ENCODE data around the gene TFPI. TPM values are rescaled to one million over a fixed set of nuclear protein-coding genes. Genes with fewer than 3 reads are reported as not detected.

TFPI gene
- total and polyA plus RNA-seq, 11 donors: 13.5 to 63.7 (median 24.6) TPM

GRCh38 chr2:187554704-187555082 lies 458 bp upstream of the TFPI start:
- H3K9me3 ChIP-seq: no peaks in the 10 kb centered on the region
- H3K36me3 ChIP-seq: no peaks in the 10 kb centered on the region
- peak overlapping the region in 11 of 12 donors; percentile 3 to 64 (median 55) for H3K4me3 ChIP-seq
- no peak for TF ChIP-seq CTCF (IDR thresholded peaks at IDR 0.05)
- TF ChIP-seq POLR2A (IDR thresholded peaks at IDR 0.05): no peak
- H3K4me1 ChIP-seq: peaks cover 0 to 21% (median 2%) of the 10 kb centered on the region in 12 donors
- intact Hi-C loops (cut with DNase I): no loop called here
- peak overlapping the region in 11 of 12 donors; percentile 54 to 83 (median 65) for H3K27ac ChIP-seq
- ATAC-seq (no peak), DNase-seq (no peak)
- no peaks in the 10 kb centered on the region for H3K27me3 ChIP-seq
- 33 to 48% (median 41%) methylated on average over 2 of the region's 2 CpGs for WGBS, 4 donors

GRCh38 chr2:187552828-187553681 lies 1.2 kb downstream of the TFPI start:
- H3K27me3 ChIP-seq: no peaks in the 10 kb centered on the region
- ATAC-seq (peak in 2 of 4 donors; percentile 59 to 73), DNase-seq (no peak)
- H3K9me3 ChIP-seq: no peaks in the 10 kb centered on the region
- WGBS, 4 donors: 54 to 59% (median 58%) methylated on average over 2 of the region's 2 CpGs
- no peak for TF ChIP-seq CTCF (IDR thresholded peaks at IDR 0.05)
- TF ChIP-seq POLR2A (IDR thresholded peaks at IDR 0.05): no peak
- H3K4me1 ChIP-seq: peaks cover 0 to 35% (median 11%) of the 10 kb centered on the region in 12 donors
- H3K4me3 ChIP-seq: peak overlapping the region; percentile 13 to 64 (median 54)
- no peaks in the 10 kb centered on the region for H3K36me3 ChIP-seq
- peak overlapping the region; percentile 52 to 83 (median 66) for H3K27ac ChIP-seq
- intact Hi-C loops (cut with DNase I): no loop called here

GRCh38 chr2:187552381-187552780 lies 1.9 kb downstream of the TFPI start:
- ATAC-seq: no peak
- DNase-seq: no peak
- H3K9me3 ChIP-seq: no peaks in the 10 kb centered on the region
- H3K4me3 ChIP-seq: peak overlapping the region in 11 of 12 donors; percentile 26 to 64 (median 55)
- H3K36me3 ChIP-seq: no peaks in the 10 kb centered on the region
- H3K4me1 ChIP-seq: peaks cover 0 to 40% (median 12%) of the 10 kb centered on the region in 12 donors
- H3K27me3 ChIP-seq: no peaks in the 10 kb centered on the region
- H3K27ac ChIP-seq: peak overlapping the region in 9 of 12 donors; percentile 11 to 81 (median 65)
- intact Hi-C loops (cut with DNase I): no loop called here
- TF ChIP-seq POLR2A (IDR thresholded peaks at IDR 0.05) (no peak), CTCF (IDR thresholded peaks at IDR 0.05) (no peak)

- WGBS, 4 donors: 68 to 85% (median 77%) methylated on average over 1 of the region's 1 CpG
- no peak for TF ChIP-seq POLR2A (IDR thresholded peaks at IDR 0.05)
- TF ChIP-seq CTCF (IDR thresholded peaks at IDR 0.05): no peak
- H3K4me3 ChIP-seq: peak overlapping the region in 9 of 12 donors; percentile 16 to 64 (median 55)
- peaks cover 0 to 54% (median 14%) of the 10 kb centered on the region in 12 donors for H3K4me1 ChIP-seq
- H3K27me3 ChIP-seq: no peaks in the 10 kb centered on the region
- DNase-seq: no peak
- H3K9me3 ChIP-seq: no peaks in the 10 kb centered on the region
- H3K36me3 ChIP-seq: no peaks in the 10 kb centered on the region
- no peak for ATAC-seq
- H3K27ac ChIP-seq: peak overlapping the region in 11 of 12 donors; percentile 15 to 80 (median 43)
- intact Hi-C loops (cut with DNase I): no loop called here
Measured at GRCh38 chr2:187550857-187551256, 3.4 kb downstream of the TFPI start.

Measured in heart left ventricle (tissue), 16 donors.